GM18867 (cell line): ENCODE data around the gene ZNF304.
"Not testable (repeated sequence)": the region's sequence is repeated elsewhere in the genome, so short reads cannot be mapped to it uniquely, and the experiment has no call there.

Experiments used
- ATAC-seq: cut with Tn5 transposase; IDR thresholded peaks from one replicate; pipeline ENCODE4 v1.9.1; 2021; ENCODE audit warnings: mild to moderate bottlenecking, moderate library complexity; ENCODE audit not compliant: unreplicated experiment

ZNF304 gene

GRCh38 chr19:57359300-57359699, 8.2 kb downstream of the ZNF304 start:
- ATAC-seq: no peak

GRCh38 chr19:57362419-57362818, 11.3 kb downstream of the ZNF304 start:
- ATAC-seq: no peak

GRCh38 chr19:57362997-57363687, 12.1 kb downstream of the ZNF304 start, which contains the start of the genes TRAPPC2B and ZNF547:
TRAPPC2B (plus strand) TSS chr19:57363551; CDS start chr19:57364834, 1,283 bp downstream.
ZNF547 (plus strand) TSS chr19:57363551; CDS start chr19:57368556, 5,005 bp downstream.
- ATAC-seq: peak; percentile 92

GRCh38 chr19:57363688-57364181, 12.7 kb downstream of the ZNF304 start:
- ATAC-seq: peak; percentile 11

GRCh38 chr19:57366776-57367175, 15.7 kb downstream of the ZNF304 start:
- ATAC-seq: no peak

- no peak for ATAC-seq
Measured at GRCh38 chr19:57374179-57374578, 23.1 kb downstream of the ZNF304 start.

- ATAC-seq: not testable (repeated sequence)
Measured at GRCh38 chr19:57374647-57375046, 23.6 kb downstream of the ZNF304 start.

- no peak for ATAC-seq
Measured at GRCh38 chr19:57376151-57376550, 25.1 kb downstream of the ZNF304 start.

GRCh38 chr19:57377498-57378146, 26.6 kb downstream of the ZNF304 start:
- no peak for ATAC-seq

- ATAC-seq: no peak
Measured at GRCh38 chr19:57380923-57381322, 29.9 kb downstream of the ZNF304 start.

GRCh38 chr19:57382806-57383488, 31.9 kb downstream of the ZNF304 start:
- no peak for ATAC-seq

- no peak for ATAC-seq
Measured at GRCh38 chr19:57389194-57389729, 38.2 kb downstream of the ZNF304 start.

GRCh38 chr19:57389730-57390598, 38.9 kb downstream of the ZNF304 start, which contains the start of gene ZNF548:
ZNF548 (plus strand) TSS chr19:57389854; CDS start chr19:57390100, 246 bp downstream.
- ATAC-seq: peak; percentile 94

GRCh38 chr19:57395710-57396109, 44.6 kb downstream of the ZNF304 start:
- ATAC-seq: no peak

GRCh38 chr19:57398868-57399267, 47.8 kb downstream of the ZNF304 start:
- ATAC-seq: no peak

GRCh38 chr19:57403737-57404563, 52.9 kb downstream of the ZNF304 start:
- no peak for ATAC-seq

- ATAC-seq: no peak
Measured at GRCh38 chr19:57406516-57407123, 55.5 kb downstream of the ZNF304 start.
